ENCODE measurements around the gene NPDC1. TPM values are rescaled to one million over a fixed set of nuclear protein-coding genes. Genes with fewer than 3 reads are reported as not detected.

Gene NPDC1
- total RNA-seq, 1 donor from 2014 or later = 124 TPM

GRCh38 chr9:137027369-137028262 lies 18.4 kb downstream of the NPDC1 start, which contains the start of gene ABCA2:
Gene ABCA2, minus strand, starts transcription at chr9:137028237. Its CDS starts 97 bp downstream, at chr9:137028140.
- H3K4me1 ChIP-seq = peaks cover 60% of the 10 kb centered on the region
- no peaks in the 10 kb centered on the region for H3K27me3 ChIP-seq (ENCODE audit: low read depth)
- no peaks in the 10 kb centered on the region for H3K9me3 ChIP-seq
- no peak for TF ChIP-seq CTCF (IDR thresholded peaks at IDR 0.05)
- ATAC-seq = no peak
- H3K4me3 ChIP-seq = peak within 1 kb of the TSS; percentile 68
- H3K36me3 ChIP-seq = no peaks in the 10 kb centered on the region
- peak within 1 kb of the TSS; percentile 64 for H3K27ac ChIP-seq
- DNase-seq = no peak
- intact Hi-C loops (cut with DNase I) = no loop called here

GRCh38 chr9:137026828-137027227 lies 19.1 kb downstream of the NPDC1 start:
- H3K4me3 ChIP-seq = peak overlapping the region; percentile 59
- DNase-seq = no peak
- TF ChIP-seq CTCF (IDR thresholded peaks at IDR 0.05) = no peak
- no peaks in the 10 kb centered on the region for H3K36me3 ChIP-seq
- peaks cover 52% of the 10 kb centered on the region for H3K4me1 ChIP-seq
- intact Hi-C loops (cut with DNase I) = no loop called here
- H3K9me3 ChIP-seq = no peaks in the 10 kb centered on the region
- H3K27ac ChIP-seq = peak overlapping the region; percentile 64
- no peak for ATAC-seq
- no peaks in the 10 kb centered on the region for H3K27me3 ChIP-seq (ENCODE audit: low read depth)

- TF ChIP-seq CTCF (IDR thresholded peaks at IDR 0.05) = no peak
- Histone ChIP-seq H3K27me3 (ENCODE audit: low read depth) (no peaks in the 10 kb centered on the region), H3K4me1 (peaks cover 50% of the 10 kb centered on the region), H3K9me3 (no peaks in the 10 kb centered on the region), H3K4me3 (no peak overlapping the region), H3K27ac (no peak overlapping the region), H3K36me3 (no peaks in the 10 kb centered on the region)
- DNase-seq (no peak), ATAC-seq (no peak)
- intact Hi-C loops (cut with DNase I) = no loop called here
Measured at GRCh38 chr9:137026384-137026783, 19.6 kb downstream of the NPDC1 start.

GRCh38 chr9:137025517-137025966 lies 20.4 kb downstream of the NPDC1 start:
- ATAC-seq = no peak
- no peak for DNase-seq
- intact Hi-C loops (cut with DNase I) = no loop called here

GRCh38 chr9:137023583-137023991 lies 22.4 kb downstream of the NPDC1 start:
- intact Hi-C loops (cut with DNase I) = no loop called here
- peaks cover 3% of the 10 kb centered on the region for H3K36me3 ChIP-seq
- peaks cover 22% of the 10 kb centered on the region for H3K4me1 ChIP-seq
- DNase-seq (no peak), ATAC-seq (no peak)
- TF ChIP-seq CTCF (IDR thresholded peaks at IDR 0.05) = no peak
- H3K27ac ChIP-seq = no peak overlapping the region
- H3K9me3 ChIP-seq = no peaks in the 10 kb centered on the region
- H3K27me3 ChIP-seq (ENCODE audit: low read depth) = no peaks in the 10 kb centered on the region
- no peak overlapping the region for H3K4me3 ChIP-seq

More at GRCh38 chr9:137025517-137025966, 20.4 kb downstream of the NPDC1 start:
- Histone ChIP-seq H3K4me1 (peaks cover 42% of the 10 kb centered on the region), H3K4me3 (no peak overlapping the region), H3K27ac (no peak overlapping the region), H3K36me3 (peaks cover 3% of the 10 kb centered on the region), H3K9me3 (no peaks in the 10 kb centered on the region), H3K27me3 (ENCODE audit: low read depth) (no peaks in the 10 kb centered on the region)
- no peak for TF ChIP-seq CTCF (IDR thresholded peaks at IDR 0.05)
